GM06990 (cell line): Measurements from ENCODE around the gene UBAP2.

Experiments
- DNase-seq: peaks from one replicate; pipeline ENCODE4 v3.0.0-alpha.2; 2011; ENCODE audit not compliant: insufficient read length; ENCODE audit errors: extremely low read depth
- H3K27me3 ChIP-seq: replicated peaks from 2 replicates; pipeline ENCODE4 v1.6.0; 2011; ENCODE audit warnings: low read length; ENCODE audit not compliant: control insufficient read depth, insufficient read depth
- H3K36me3 ChIP-seq: 2 replicates; pipeline ENCODE4 v1.5.1; 2011; ENCODE audit warnings: low read length; ENCODE audit not compliant: control insufficient read depth, insufficient read depth
- H3K4me3 ChIP-seq: replicated peaks from 2 replicates; pipeline ENCODE4 v1.5.1; 2011; ENCODE audit warnings: low read depth, mild to moderate bottlenecking, control low read depth, low read length
- CTCF ChIP-seq: IDR thresholded peaks from 2 replicates; pipeline ENCODE4 v1.5.1; 2011; ENCODE audit warnings: low read length, control low read depth, mild to moderate bottlenecking, inconsistent platforms; ENCODE audit not compliant: insufficient read depth, poor library complexity, severe bottlenecking

Gene UBAP2

GRCh38 chr9:34016149-34016548, 32.5 kb downstream of the UBAP2 start:
- no peaks in the 10 kb centered on the region for H3K27me3 ChIP-seq
- no peak for DNase-seq
- H3K36me3 ChIP-seq = peaks cover 2% of the 10 kb centered on the region
- TF ChIP-seq CTCF = no peak
- H3K4me3 ChIP-seq = no peak overlapping the region

- peak; percentile 28 for TF ChIP-seq CTCF
- DNase-seq = no peak
- H3K36me3 ChIP-seq = peaks cover 3% of the 10 kb centered on the region
- H3K4me3 ChIP-seq = no peak overlapping the region
- H3K27me3 ChIP-seq = no peaks in the 10 kb centered on the region
Measured at GRCh38 chr9:34010979-34011378, 37.7 kb downstream of the UBAP2 start.

- Histone ChIP-seq H3K27me3 (no peaks in the 10 kb centered on the region), H3K4me3 (no peak overlapping the region), H3K36me3 (peaks cover 2% of the 10 kb centered on the region)
- no peak for DNase-seq
- TF ChIP-seq CTCF = no peak
Measured at GRCh38 chr9:34001951-34002350, 46.7 kb downstream of the UBAP2 start.

GRCh38 chr9:34001298-34001697, 47.4 kb downstream of the UBAP2 start:
- Histone ChIP-seq H3K27me3 (no peaks in the 10 kb centered on the region), H3K36me3 (peaks cover 3% of the 10 kb centered on the region), H3K4me3 (no peak overlapping the region)
- no peak for DNase-seq
- no peak for TF ChIP-seq CTCF

GRCh38 chr9:33995449-33995848, 53.2 kb downstream of the UBAP2 start:
- no peaks in the 10 kb centered on the region for H3K27me3 ChIP-seq
- peaks cover 3% of the 10 kb centered on the region for H3K36me3 ChIP-seq
- no peak overlapping the region for H3K4me3 ChIP-seq
- TF ChIP-seq CTCF = no peak
- no peak for DNase-seq

- peaks cover 2% of the 10 kb centered on the region for H3K36me3 ChIP-seq
- no peak overlapping the region for H3K4me3 ChIP-seq
- TF ChIP-seq CTCF = no peak
- H3K27me3 ChIP-seq = no peaks in the 10 kb centered on the region
- DNase-seq = no peak
Measured at GRCh38 chr9:33993104-33993503, 55.6 kb downstream of the UBAP2 start.
